GM15510 (cell line): ENCODE measurements around the gene NCL.

Experiments used
- POLR2A ChIP-seq: IDR thresholded peaks from 3 replicates; pipeline ENCODE4 v1.6.1; 2011; ENCODE audit warnings: borderline replicate concordance; ENCODE audit not compliant: insufficient read length; ENCODE audit errors: extremely low read depth

The NCL gene

DNA sequence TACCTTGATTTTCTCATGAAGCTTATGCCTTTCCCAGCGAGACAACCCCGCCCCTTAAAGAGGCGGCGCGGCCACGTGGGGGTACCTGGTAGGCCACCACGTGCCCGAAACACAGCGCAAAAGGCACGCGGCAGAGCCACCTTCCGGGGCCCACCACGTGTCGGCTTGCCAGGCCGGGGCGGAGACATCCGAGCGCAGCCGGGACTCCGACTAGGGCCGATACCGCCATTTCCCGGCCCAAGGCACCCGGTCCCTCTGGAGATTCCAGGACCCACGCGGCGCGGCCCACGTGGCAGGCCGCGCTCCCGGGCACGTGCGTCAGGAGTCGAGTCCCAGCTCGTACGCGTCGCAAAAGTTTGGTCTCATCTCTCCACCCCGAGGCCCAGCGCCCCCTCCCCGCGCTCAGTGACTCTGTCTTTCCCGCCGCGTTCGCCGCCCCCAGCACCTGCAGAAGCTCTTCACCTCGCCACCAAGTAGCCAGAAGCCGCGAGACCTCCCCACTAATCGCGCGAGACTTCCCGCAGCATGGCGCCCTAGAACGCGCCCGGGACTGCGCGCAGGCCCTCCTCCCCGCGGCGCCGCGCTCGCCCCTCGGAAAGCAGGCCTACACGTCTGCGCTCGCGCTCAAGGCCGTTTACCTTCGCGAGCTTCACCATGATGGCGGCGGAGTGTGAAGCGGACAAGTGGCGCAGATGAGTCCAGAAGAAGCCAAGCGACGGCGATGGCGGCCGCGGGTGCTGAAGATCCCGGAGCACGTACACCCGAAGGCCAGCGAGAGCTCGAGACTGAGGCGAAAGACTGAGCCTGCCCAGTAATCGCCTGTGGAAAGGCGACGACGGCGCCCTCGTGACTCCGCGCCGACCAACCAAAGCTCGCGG is at the start of gene NCL:
NCL (minus strand) TSS at position 787 of the 878 bp plus-strand sequence; CDS start at position 656, 131 bp downstream.
- peak; percentile 99 for TF ChIP-seq POLR2A

- no peak for TF ChIP-seq POLR2A
Measured at GRCh38 chr2:231513746-231514224, 49.5 kb upstream of the NCL start.

DNA sequence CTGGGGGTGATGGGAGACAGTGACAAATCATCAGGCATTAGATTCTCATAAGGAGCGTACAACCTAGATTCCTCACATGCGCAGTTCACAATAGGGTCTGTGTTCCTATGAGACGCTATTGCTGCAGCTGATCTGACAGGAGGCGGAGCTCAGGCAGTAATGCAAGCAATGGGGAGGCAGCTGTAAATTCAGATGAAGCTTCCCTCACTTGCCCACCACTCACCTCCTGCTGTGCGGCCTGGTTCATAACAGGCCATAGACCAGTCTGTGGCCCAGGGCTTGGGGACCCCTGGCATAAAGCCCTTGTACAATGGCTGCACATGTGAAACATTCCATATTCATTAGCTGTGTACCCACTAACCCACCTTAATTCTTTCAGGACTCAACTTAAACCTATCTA is 47.9 kb upstream of the NCL start:
- no peak for TF ChIP-seq POLR2A

DNA sequence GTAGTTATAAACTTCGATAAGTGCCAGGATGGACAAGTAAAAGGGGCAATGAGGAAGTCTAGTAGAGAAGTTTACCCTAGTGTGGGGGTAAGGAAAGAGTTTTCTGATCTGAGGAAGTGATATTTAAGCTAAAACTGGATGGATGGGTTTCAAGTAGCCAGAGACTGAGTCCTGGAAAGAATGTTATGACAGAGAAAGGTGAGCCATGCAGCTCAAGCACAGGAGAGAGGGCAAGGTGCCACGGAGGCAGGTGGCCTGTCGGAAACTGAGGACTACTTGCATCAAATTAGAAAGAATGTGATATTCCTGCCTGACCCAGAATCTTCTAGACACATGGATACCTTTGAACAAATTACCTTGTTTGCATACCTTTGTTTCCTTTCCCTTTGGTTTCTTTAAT is 39.5 kb upstream of the NCL start:
- no peak for TF ChIP-seq POLR2A

- no peak for TF ChIP-seq POLR2A
Measured at GRCh38 chr2:231502596-231502995, 38.3 kb upstream of the NCL start.

DNA sequence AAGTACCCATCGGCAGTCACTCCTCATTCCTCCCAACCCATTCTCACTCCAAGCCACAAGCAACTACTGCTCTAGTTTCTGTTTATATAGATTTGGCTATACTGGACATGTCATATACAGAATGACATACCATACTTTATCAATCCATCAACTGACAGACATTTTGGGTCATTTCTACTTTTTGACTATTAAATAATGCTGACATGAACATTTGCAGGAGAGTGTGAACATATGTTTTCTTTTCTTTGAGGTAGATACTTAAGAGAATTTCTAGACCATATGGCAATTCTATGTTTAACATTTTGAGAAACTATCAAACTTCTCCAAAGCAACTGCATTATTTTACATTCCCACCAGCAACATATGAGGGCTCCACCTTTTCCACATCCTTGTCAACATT is 33.4 kb upstream of the NCL start:
- no peak for TF ChIP-seq POLR2A

- TF ChIP-seq POLR2A, result no peak
Measured at GRCh38 chr2:231494669-231495068, 30.4 kb upstream of the NCL start.

GRCh38 chr2:231490801-231491200 is 26.5 kb upstream of the NCL start:
- TF ChIP-seq POLR2A, result no peak

DNA sequence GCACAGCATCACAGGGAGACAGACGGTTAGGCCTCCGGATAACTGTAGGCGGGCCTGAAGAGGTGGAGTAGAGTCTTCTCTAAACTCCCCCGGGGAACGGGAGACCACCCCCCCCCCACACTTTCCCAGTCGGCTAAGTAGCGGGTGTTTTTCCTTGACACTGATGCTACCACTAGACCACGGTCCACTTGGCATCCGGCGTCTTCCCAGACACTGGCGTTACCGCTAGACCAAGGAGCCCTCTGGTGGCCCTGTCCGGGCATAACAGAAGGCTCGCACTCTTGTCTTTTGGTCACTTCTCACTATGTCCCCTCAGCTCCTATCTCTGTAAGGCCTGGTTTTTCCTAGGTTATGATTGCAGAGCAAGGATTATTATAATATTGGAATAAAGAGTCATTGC is 25.7 kb upstream of the NCL start:
- TF ChIP-seq POLR2A, result no peak

- no peak for TF ChIP-seq POLR2A
Measured at GRCh38 chr2:231488331-231488730, 24.0 kb upstream of the NCL start.

- no peak for TF ChIP-seq POLR2A
Measured at GRCh38 chr2:231486851-231487596, 22.7 kb upstream of the NCL start.

DNA sequence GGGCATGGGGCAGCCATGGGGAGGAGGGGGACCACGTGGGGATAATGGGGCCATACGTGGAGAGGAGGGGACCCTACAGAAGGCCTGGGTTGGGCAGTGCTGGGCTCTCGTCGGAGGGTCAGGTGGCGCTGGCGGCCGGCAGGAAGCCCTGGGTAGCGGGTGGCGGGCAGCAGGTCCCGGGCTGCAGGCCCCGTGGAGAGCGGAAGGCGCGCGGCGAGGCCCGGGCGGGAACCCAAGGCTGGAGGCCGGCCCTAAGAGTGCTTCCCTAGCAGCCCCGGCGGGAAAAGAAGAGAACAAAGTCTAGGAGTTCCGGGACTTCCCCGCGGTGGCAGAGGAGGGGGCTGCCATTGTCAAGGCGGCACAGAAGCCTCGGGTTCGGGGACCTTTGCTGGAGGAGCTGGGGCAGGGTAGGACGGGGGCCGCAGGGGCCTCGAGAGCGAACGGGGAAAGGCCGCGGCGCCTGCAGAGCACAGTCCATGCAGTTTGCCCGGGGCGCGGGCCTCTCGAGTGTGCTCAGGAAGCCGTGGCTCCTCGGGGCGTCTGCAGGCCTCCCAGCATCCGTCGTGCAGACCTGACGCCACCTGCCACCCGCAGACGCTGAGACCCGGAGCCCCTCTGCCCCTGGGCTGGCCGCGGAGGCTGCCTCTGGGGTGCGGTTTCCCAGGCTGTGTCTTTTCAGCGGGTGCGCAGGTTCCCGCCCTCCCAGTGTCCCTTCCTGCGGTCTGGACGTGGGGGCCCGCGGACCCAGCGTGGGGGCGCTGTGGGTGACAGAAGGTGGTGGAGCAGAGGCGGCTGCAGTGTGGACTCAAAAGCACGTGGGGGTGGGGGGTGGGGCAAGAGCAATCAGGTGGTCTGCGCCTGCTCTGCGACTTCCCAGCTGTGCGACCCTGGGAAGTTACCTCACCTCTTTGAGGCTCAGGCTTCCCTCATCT is 19.4 kb upstream of the NCL start:
- TF ChIP-seq POLR2A, result no peak

GRCh38 chr2:231482806-231483391 is 18.6 kb upstream of the NCL start:
- TF ChIP-seq POLR2A, result no peak

- TF ChIP-seq POLR2A, result no peak
Measured at GRCh38 chr2:231480781-231481180, 16.5 kb upstream of the NCL start.

DNA sequence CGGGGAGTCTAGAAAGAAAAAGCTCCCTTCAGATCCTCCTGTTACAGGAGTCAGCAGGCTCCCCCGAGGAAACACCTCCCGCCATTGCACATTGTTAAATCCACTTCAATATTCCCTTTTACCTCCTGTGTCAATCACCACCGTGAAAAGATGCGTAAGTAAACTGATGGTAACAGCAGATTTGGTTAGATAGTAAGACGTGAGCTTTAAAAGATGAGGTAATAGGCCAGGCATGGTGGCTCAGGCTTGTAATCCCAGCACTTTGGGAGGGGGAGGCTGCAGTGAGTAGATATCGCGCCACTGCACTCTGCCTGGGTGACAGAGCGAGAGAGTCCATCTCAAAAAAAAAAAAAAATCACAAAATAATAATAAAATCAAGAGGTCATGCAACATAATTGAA is 15.2 kb upstream of the NCL start:
- TF ChIP-seq POLR2A, result no peak

- no peak for TF ChIP-seq POLR2A
Measured at GRCh38 chr2:231476920-231477319, 12.6 kb upstream of the NCL start.
